SH-SY5Y (cell line): ENCODE measurements around the gene HECTD4.

Experiments
- GATA2 ChIP-seq: IDR thresholded peaks from 2 replicates; pipeline ENCODE4 v1.6.1; 2011; ENCODE audit warnings: mild to moderate bottlenecking, low read depth, low read length
- GATA3 ChIP-seq: IDR thresholded peaks from 2 replicates; pipeline ENCODE4 v1.6.1; 2011; ENCODE audit warnings: low read depth, mild to moderate bottlenecking, low read length, moderate library complexity

The HECTD4 gene

GRCh38 chr12:112122823-112123690, 259.2 kb downstream of the HECTD4 start:
- TF ChIP-seq GATA2 (no peak), GATA3 (no peak)

DNA sequence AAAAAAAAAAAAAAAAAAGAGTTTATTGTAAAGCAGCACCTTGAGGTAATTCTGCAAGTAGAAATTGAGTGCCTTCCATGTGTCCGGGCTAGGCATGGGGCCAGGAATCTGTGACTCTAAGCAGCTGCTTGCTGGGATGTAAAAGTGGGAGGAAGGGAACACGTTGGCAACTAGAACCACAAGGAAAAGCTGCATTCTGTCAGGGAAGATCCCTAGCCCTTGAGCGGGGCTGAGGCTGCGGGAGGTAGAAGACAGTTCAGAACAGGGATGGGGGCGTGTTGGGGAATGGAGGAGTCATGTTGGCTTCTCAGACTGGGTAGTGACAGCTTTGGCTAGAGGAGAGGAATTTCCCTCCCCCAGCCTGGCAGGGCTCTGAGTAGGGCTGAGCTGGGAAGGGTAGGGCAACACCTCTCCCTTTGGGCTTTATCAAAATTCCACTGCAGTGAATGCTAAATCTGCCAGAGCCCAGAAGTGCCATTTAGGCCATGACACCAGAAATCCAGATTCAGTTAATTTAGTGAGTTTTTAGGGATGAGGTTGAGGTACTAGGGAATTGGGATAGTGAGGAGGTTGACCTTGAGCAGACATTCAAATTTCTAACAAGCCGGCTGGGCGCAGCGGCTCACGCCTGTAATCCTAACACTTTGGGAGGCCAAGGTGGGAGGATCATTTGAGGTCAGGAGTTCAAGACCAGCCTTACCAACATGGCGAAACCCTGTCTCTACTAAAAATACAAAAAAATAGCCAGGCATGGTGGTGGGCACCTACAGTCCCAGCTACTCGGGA, 260.3 kb downstream of the HECTD4 start:
- no peak for TF ChIP-seq GATA3
- TF ChIP-seq GATA2 = no peak

- TF ChIP-seq GATA2 (no peak), GATA3 (no peak)
These were observed 264.5 kb downstream of the HECTD4 start for GRCh38 chr12:112117685-112118084.

DNA sequence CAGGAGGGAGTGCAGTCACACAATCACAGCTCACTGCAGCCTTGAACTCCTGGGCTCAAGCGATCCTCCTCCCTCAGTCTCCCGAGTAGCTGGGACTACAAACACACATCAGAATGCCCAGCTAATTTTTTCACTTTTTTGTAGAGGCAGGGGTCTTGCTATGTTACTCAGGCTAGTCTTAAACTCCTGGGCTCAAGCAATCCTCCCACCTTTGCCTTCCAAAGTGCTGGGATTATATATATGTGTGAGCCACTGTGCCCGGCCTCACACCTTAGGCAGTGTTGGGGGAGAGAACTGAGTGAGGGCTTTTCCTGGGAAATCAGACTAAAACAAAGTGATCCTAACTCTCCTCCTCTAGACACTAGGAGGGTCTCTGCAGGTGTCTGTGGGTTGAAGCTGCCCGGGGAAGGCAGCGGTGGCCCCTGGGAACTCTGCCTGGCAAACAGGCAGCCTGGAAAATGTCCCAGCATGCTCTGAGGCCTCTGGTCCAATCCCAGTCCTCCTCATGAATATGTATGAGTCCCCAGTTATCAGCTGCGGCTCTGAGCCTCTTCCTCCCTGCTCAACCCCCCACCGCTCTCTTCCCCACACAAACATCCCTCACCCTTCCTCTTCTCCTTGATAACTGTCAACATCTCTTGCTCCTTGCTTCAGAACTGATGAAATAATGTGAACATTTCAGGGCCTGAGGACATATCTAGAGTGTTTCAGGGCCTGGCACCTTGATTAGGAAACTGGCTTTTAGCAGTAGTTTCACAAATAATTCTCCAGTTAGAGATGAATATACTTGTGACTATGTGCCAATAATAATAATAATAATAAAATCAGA, 265.8 kb downstream of the HECTD4 start:
- TF ChIP-seq GATA3 = no peak
- TF ChIP-seq GATA2 = no peak

GRCh38 chr12:112115259-112116045, 266.8 kb downstream of the HECTD4 start:
- TF ChIP-seq GATA3 (no peak), GATA2 (no peak)

GRCh38 chr12:112112409-112113133, 269.7 kb downstream of the HECTD4 start:
- TF ChIP-seq GATA2 (no peak), GATA3 (no peak)

DNA sequence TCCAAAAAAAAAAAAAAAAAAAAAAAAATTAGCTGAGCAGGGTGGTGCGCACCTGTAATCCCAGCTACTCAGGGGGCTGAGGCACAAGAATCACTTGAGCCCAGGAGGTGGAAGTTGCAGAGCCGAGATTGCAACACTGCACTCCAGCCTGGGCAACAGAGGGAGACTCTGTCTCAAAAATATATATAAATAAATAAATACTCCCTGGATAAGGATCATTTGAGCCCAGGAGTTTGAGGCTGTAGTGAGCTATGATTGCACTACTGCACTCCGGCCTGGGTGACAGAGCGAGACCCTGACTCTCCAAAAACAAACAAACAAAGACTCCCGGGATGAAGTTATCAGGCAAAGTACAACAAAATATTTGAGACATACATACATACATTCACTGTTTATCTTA, 270.3 kb downstream of the HECTD4 start:
- TF ChIP-seq GATA2 (no peak), GATA3 (no peak)
